HepG2 (cell line): ENCODE measurements around the gene PIK3C2B. TPM values are rescaled to one million over a fixed set of nuclear protein-coding genes. Genes with fewer than 3 reads are reported as not detected.

Source experiments
- ARID2 ChIP-seq: sonication (generic); formaldehyde crosslinking; IDR thresholded peaks from 2 replicates; pipeline ENCODE4 v1.8.1; 2022; ENCODE audit warnings: mild to moderate bottlenecking, missing genetic modification reagents, borderline replicate concordance
- ATF4 ChIP-seq, 2 experiments: fragments of 450-650 bp in 1 of 2; sonication (generic) in 1 of 2; formaldehyde crosslinking; IDR thresholded peaks; 2 replicates each; pipeline versions ENCODE4 v1.5.0 to v1.8.0; 2020 to 2022; ENCODE audit warnings: mild to moderate bottlenecking in 1 of 2, missing genetic modification reagents in 1 of 2
- ATF5 ChIP-seq: sonication (generic); formaldehyde crosslinking; IDR thresholded peaks from 2 replicates; pipeline ENCODE4 v1.4.0; 2020; ENCODE audit warnings: mild to moderate bottlenecking, low read depth, missing genetic modification reagents
- JUND ChIP-seq: sonication (generic); formaldehyde crosslinking; IDR thresholded peaks from 2 replicates; pipeline ENCODE4 v1.8.0; 2022; ENCODE audit warnings: mild to moderate bottlenecking, missing genetic modification reagents
- KDM1A ChIP-seq: IDR thresholded peaks from 2 replicates; pipeline ENCODE4 v1.6.1; 2016; ENCODE audit warnings: missing compliant biosample characterization
- MYPOP ChIP-seq: sonication (generic); formaldehyde crosslinking; IDR thresholded peaks from 2 replicates; pipeline ENCODE4 v1.8.1; 2023; ENCODE audit warnings: mild to moderate bottlenecking, moderate library complexity, missing genetic modification reagents
- POLR2AphosphoS5 ChIP-seq: IDR thresholded peaks from 2 replicates; pipeline ENCODE4 v1.6.1; 2012; ENCODE audit warnings: low read depth, low read length
- RXRB ChIP-seq: IDR thresholded peaks from 2 replicates; pipeline ENCODE4 v1.6.1; 2016; ENCODE audit warnings: borderline replicate concordance, missing genetic modification reagents, missing compliant biosample characterization
- SIN3B ChIP-seq: fragments of 150-350 bp; IDR thresholded peaks from 2 replicates; pipeline ENCODE4 v1.6.1; 2014; ENCODE audit warnings: low read length
- SOX6 ChIP-seq, 2 experiments: fragments of 450-650 bp in 1 of 2; sonication (generic) in 1 of 2; formaldehyde crosslinking in 1 of 2; IDR thresholded peaks; 2 replicates each; pipeline versions ENCODE4 v1.4.0 to v1.6.1; 2017 to 2020; ENCODE audit warnings: antibody characterized with exemption in 1 of 2, mild to moderate bottlenecking in 1 of 2, missing genetic modification reagents in 1 of 2
- THAP11 ChIP-seq: IDR thresholded peaks from 2 replicates; pipeline ENCODE4 v1.6.1; 2016; ENCODE audit warnings: missing biosample characterization, missing genetic modification reagents
- YEATS2 ChIP-seq: sonication (generic); formaldehyde crosslinking; IDR thresholded peaks from 2 replicates; pipeline ENCODE4 v1.4.0; 2020; ENCODE audit warnings: missing genetic modification reagents, borderline replicate concordance
- ZBTB33 ChIP-seq: sonication (generic); formaldehyde crosslinking; IDR thresholded peaks from 2 replicates; pipeline ENCODE4 v1.4.0; 2020; ENCODE audit warnings: missing genetic modification reagents
- ZBTB39 ChIP-seq: sonication (generic); formaldehyde crosslinking; IDR thresholded peaks from 2 replicates; pipeline ENCODE4 v1.5.0; 2020; ENCODE audit warnings: missing genetic modification reagents
- ZFP41 ChIP-seq: sonication (generic); formaldehyde crosslinking; IDR thresholded peaks from 2 replicates; pipeline ENCODE4 v1.4.0; 2020; ENCODE audit warnings: mild to moderate bottlenecking, missing genetic modification reagents, borderline replicate concordance
- ZFX ChIP-seq: sonication (generic); formaldehyde crosslinking; IDR thresholded peaks from 2 replicates; pipeline ENCODE4 v1.4.0; 2020; ENCODE audit warnings: mild to moderate bottlenecking, low read depth, missing genetic modification reagents, moderate library complexity
- ZNF282 ChIP-seq: fragments of 450-650 bp; IDR thresholded peaks from 2 replicates; pipeline ENCODE4 v1.6.1; 2018; ENCODE audit not compliant: partially characterized antibody
- ZNF451 ChIP-seq: sonication (generic); formaldehyde crosslinking; IDR thresholded peaks from 2 replicates; pipeline ENCODE4 v1.5.0; 2020; ENCODE audit warnings: mild to moderate bottlenecking, missing genetic modification reagents
- ZNF737 ChIP-seq: sonication (generic); formaldehyde crosslinking; IDR thresholded peaks from 2 replicates; pipeline ENCODE4 v1.5.0; 2020; ENCODE audit warnings: missing genetic modification reagents, mild to moderate bottlenecking, borderline replicate concordance
- ZNF749 ChIP-seq: sonication (generic); formaldehyde crosslinking; IDR thresholded peaks from 2 replicates; pipeline ENCODE4 v1.8.0; 2022; ENCODE audit warnings: mild to moderate bottlenecking, missing genetic modification reagents, moderate library complexity, borderline replicate concordance
- ZNF776 ChIP-seq: sonication (generic); formaldehyde crosslinking; IDR thresholded peaks from 2 replicates; pipeline ENCODE4 v1.4.0; 2020; ENCODE audit warnings: mild to moderate bottlenecking, missing genetic modification reagents
- ZNF781 ChIP-seq: sonication (generic); formaldehyde crosslinking; IDR thresholded peaks from 2 replicates; pipeline ENCODE4 v1.5.1; 2020; ENCODE audit warnings: borderline replicate concordance, mild to moderate bottlenecking, missing genetic modification reagents; ENCODE audit errors: not compliant biosample characterization
- polyA plus RNA-seq, 8 experiments: library from polyadenylated mRNA; depleted of rRNA in 3 of 8; stranded (reverse) in 7 of 8; unstranded in 1 of 8; fragments of >200 nt; fragmentation: Illumina TruSeq in 4 of 8; extraction: Trizol in 4 of 8; gene quantifications; 2 replicates each; pipeline versions ENCODE4 v1.2.1 to v1.2.3, GENCODE V29; 2011 to 2016; ENCODE audit warnings: low read depth in 4 of 8, missing spikeins in 1 of 8, mixed read lengths in 1 of 8; ENCODE audit not compliant: insufficient read depth in 1 of 8
- total RNA-seq, 5 experiments: library from RNA; depleted of rRNA; stranded (reverse); fragments of >200 nt; fragmentation: Illumina TruSeq; extraction: Trizol; gene quantifications; 2 replicates each; pipeline ENCODE4 v1.2.3, GENCODE V29; 2016; ENCODE audit warnings: low read depth in 1 of 5

Gene PIK3C2B
- total and polyA plus RNA-seq, 2 of the 13 experiments (the other 11 are each of a cell fraction or from before 2014, with no cell fraction given): 3.4 to 4.5 TPM

- TF ChIP-seq MYPOP (peak; percentile 81), ZNF749 (CRISPR knock-in tag) (peak; percentile 90), SIN3B (no peak), ZNF776 (CRISPR knock-in tag) (peak; percentile 92), THAP11 (CRISPR knock-in tag) (peak; percentile 37; the same call in 1 of the 2 replicates), RXRB (peak; percentile 32; the same call in 1 of the 2 replicates), ZNF282 (no peak), ARID2 (0 out of 2 replicates have a peak, but pooled peaks have one; percentile 33), ZFX (CRISPR knock-in tag) (peak; percentile 75), ZNF737 (CRISPR knock-in tag) (no peak), ZNF451 (CRISPR knock-in tag) (no peak), JUND (CRISPR knock-in tag) (0 out of 2 replicates have a peak, but pooled peaks have one; percentile 28), ZNF781 (no peak), ZBTB39 (no peak), ATF5 (no peak), KDM1A (CRISPR knock-in tag) (no peak), YEATS2 (peak; percentile 30; the same call in 1 of the 2 replicates), ZBTB33 (CRISPR knock-in tag) (no peak), POLR2AphosphoS5 (0 out of 2 replicates have a peak, but pooled peaks have one; percentile 25), ATF4 (CRISPR knock-in tag; IDR thresholded peaks at IDR 0.05) (peak in 1 of 2 experiments; percentile 76; a peak in 1 of 4 replicates), ZFP41 (CRISPR knock-in tag) (no peak), SOX6 (IDR thresholded peaks at IDR 0.05) (no peak), SOX6 (CRISPR knock-in tag; IDR thresholded peaks at IDR 0.05) (peak; percentile 85)
Measured at GRCh38 chr1:204494281-204495077, at the start of gene PIK3C2B (continued).
